A673 (cell line): Measurements from ENCODE around the gene FAM151B.

ENCODE experiments used
- EZH2 ChIP-seq: fragments of 200-600 bp; sonication (generic); IDR thresholded peaks from 2 replicates; pipeline ENCODE4 v1.6.1; 2017; ENCODE audit warnings: borderline replicate concordance, low read depth, mild to moderate bottlenecking, mixed read lengths, antibody characterized with exemption, low read length; ENCODE audit not compliant: poor library complexity, severe bottlenecking
- TF ChIP-seq, protein P1 (sequence below): fragments of 300-800, 200-600 bp; sonication (generic); conservative IDR thresholded peaks from 2 replicates; pipeline ENCODE4 v1.5.1; 2017; ENCODE audit warnings: low read depth, mild to moderate bottlenecking, antibody characterized with exemption, low read length, moderate library complexity, mixed read lengths

DNA sequence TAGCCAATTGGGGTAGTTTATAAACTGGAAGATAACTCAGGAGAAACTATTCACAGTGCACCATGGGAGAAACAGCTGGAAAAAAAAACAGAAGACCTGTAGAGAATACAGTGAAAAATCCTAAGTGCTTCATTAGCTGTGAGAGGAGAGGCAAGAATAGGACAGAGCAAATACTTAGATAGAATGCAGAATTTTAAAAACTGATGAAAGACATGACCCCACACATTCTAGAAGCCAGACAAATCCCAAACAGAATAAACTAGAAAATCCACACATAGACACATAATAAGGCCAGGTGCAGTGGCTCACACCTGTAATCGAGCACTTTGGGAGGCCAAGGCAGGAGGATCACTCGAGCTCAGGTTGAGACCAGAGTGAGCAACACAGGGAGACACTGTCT is 7.5 kb upstream of the FAM151B start:
- TF ChIP-seq, protein P1, sequence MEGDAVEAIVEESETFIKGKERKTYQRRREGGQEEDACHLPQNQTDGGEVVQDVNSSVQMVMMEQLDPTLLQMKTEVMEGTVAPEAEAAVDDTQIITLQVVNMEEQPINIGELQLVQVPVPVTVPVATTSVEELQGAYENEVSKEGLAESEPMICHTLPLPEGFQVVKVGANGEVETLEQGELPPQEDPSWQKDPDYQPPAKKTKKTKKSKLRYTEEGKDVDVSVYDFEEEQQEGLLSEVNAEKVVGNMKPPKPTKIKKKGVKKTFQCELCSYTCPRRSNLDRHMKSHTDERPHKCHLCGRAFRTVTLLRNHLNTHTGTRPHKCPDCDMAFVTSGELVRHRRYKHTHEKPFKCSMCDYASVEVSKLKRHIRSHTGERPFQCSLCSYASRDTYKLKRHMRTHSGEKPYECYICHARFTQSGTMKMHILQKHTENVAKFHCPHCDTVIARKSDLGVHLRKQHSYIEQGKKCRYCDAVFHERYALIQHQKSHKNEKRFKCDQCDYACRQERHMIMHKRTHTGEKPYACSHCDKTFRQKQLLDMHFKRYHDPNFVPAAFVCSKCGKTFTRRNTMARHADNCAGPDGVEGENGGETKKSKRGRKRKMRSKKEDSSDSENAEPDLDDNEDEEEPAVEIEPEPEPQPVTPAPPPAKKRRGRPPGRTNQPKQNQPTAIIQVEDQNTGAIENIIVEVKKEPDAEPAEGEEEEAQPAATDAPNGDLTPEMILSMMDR: no peak
- no peak for TF ChIP-seq EZH2
